IPS DF 19.7 (cell line): ENCODE results near the gene BARHL1.
A peak's percentile ranks its signal among the peaks of the same experiment; 100 is the strongest.

Experiments used
- DNase-seq: peaks from one replicate; pipeline ENCODE4 v3.0.0-alpha.2; 2013; ENCODE audit warnings: low read depth, low spot score

Gene BARHL1

DNA sequence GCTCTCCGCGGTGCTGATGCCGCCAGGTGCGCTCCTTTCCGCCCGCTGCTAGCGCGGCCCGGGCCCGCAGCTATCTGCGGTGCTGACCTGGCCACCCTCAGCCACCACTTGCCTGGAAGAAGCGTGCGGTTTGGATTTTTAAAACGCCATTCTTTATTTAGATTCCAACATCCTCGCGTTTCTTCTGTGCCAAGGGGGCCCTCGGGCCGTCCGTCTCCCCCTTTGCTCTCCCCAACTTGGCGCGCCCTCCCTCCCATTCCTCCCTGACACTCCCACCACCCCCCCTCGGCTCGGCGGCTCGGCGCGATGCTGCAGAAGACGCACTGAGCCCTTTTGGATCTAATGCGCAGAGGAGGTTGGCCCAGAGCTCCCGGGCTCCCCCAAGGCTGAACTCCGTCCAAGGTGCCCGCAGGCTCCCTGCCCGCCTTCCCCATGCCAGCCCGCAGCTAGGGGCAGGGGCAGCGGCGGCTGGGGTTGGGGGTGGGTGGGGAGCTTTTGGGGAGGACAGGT is at the start of gene BARHL1:
Gene BARHL1 (plus strand): TSS at position 331 of the 510 bp plus-strand sequence. CDS start 192 bp downstream, outside the sequence.
- no peak for DNase-seq

DNA sequence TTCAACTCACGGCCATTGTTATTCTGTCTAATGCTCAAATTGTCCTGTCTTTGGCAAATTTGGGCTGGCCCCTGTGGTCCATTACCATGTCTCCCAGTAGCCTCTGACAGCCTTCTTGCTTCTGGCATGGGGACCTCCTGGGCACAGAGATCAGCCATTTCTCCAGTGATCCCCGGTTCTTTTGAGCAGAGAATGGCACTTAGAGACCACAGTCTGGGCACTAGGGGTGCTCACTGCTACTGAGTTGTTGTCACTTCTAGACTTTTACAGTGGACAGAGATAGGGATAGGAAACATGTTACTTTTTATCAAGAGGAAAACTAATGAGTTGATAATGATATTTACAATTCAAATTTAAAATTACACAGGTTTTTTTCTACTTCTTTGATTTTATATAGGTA is 47.6 kb upstream of the BARHL1 start:
- no peak for DNase-seq

DNA sequence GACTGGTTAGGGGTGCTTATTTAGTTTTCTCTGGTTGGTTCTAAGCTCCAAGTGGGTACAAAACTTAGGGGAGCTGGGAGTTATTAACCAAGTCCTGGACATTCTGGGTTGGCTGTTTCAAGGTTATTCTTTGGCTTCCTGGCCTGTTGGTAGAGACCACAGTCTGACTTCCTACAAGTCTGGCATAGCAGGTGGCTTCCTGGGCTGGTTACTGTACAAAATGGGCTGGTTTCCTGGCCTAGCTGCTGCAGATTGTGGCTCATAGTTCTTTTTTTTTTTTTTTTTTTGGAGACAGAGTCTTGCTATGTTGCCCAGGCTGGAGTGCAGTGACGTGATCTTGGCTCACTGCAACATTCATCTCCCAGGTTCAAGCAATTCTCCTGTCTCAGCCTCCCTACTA is 46.3 kb upstream of the BARHL1 start:
- no peak for DNase-seq

DNA sequence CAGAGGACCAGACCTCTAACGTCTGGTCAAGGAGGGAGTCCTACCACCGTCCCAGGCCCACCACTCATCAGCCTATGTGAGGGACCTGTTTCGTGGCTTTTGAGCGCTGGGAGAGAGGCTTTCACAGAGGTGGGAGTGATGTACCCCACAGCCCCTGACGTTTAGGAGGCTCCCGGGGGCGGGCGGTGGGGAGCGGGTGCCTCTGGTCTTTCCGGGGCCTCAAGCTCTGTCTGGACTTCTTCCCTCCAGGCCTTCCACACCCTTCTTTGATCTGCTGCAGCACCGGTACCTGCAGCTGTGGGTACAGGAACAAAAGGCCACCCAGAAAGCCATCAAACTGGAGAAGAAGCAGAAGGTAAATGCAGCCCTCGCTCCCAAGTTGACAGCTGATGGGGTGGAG is 45.1 kb upstream of the BARHL1 start:
- no peak for DNase-seq

DNA sequence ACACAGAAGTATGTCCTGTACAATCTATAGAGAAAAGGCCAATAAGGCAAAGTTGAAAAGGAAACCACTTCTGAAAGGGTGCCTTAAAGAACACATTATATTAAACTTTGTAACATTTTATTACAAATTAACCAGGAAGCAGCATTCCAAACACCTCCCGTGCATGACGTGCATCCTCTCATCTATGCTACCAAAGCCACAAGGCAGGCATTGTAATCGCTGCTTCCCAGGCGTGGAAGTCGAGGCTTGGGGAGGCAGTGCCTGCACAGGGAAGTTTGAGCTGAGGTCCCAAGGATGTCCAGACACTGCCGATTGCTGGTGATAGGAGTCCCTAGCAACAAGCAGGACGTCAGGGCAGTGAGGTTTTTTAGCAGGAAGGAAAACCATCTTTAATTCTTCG is 44.3 kb upstream of the BARHL1 start:
- no peak for DNase-seq

DNA sequence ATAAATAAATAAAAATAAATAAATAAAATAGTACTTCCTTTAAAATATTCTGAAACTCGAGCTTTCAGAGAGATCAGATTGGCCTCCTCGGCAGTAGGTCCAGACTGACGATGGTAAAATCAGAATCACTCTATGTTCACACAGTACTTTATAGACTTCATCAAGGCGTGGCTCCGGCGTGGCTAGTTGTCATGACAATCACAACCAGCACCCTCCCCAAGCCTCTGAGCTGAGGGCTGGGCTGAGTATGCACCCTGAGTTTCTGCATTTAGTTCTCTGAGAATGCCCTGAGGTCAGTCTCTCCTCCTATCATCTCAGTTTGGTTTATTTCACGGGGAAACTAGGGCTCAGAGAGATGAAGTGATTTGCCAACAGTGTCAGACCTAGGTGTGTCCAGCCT is 43.3 kb upstream of the BARHL1 start:
- DNase-seq = no peak

DNA sequence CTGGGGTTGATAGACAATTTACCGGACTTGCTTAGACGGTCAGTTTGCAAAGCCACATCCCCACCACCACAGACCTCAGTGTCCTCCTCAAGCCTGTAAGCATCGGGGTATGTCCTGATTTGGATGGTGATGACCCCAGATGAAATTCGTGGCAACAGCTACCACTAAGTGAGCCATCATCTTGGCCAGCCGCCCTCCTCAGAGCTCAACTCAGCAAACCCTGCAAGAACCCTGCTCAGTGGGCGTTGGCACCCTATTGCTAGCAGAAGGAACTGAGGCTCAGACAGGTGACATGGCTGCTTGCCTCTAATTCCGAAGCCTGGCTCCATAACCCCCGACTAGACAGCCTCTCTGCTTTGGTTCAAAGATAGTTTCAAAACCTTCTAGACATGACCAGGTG is 41.4 kb upstream of the BARHL1 start:
- no peak for DNase-seq

DNA sequence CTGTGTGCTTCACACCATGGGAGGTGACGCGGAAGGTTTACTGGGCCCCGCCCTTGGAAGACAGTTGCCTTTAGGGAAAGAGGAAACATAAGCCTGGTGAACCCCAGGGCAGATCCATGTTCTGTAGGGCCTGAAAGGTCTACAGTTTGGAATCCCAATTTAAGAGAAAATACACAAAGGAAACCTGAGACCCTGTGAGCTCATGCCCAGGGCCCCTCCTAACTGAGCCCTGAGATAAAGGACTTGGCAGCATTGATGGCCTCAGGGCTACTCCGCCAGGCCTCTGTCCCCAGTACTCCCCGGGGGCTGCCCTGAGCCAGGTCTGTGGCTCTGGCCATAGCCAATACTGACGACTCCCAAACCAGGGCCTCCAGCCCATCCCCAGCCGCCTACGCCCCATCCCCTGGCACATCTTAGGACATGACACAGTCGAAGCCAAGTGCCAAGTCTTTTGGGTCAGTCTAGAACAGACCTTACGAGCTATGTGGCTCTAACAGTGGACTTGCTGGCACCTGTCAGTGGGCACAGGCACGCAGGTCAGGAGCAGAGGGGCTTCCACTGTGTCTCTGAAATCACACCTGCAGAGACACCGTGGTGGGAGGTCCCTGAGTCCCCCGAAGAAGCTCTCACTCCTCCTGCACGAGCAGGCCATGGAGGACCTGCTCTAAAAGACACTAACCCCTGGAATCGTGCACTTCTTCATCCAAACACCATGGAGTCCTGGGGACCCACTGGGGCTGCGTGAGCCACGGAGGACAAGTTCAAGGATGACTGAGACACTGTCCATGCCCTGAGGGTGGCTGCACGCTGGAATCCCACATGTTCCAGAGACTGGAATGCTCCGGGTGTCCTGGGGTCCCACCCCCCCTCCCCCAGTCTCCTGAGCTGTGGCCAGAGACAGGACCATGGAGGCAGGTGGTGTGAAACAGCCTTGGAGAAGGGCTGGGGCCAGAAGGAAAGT is 40.3 kb upstream of the BARHL1 start:
- DNase-seq = no peak

DNA sequence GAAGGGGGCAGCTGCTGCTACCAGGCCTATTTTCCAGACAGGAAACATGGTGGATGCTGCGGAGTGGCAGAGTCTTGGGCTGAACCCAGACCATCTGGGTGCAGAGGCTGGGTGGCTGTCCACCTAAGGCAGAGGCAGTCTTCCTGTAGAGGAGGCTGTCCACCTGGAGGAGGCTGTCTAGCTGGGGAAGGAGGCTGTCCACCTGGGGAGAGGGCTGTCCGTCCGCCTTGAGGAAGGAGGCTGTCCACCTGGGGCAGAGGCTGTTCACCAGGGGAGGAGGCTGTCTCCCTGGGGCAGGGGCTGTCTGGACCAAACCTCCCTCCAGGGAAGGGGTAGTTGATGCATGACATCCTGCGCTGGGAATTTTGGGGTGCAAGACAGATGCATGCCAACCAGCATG is 39.2 kb upstream of the BARHL1 start:
- no peak for DNase-seq

DNA sequence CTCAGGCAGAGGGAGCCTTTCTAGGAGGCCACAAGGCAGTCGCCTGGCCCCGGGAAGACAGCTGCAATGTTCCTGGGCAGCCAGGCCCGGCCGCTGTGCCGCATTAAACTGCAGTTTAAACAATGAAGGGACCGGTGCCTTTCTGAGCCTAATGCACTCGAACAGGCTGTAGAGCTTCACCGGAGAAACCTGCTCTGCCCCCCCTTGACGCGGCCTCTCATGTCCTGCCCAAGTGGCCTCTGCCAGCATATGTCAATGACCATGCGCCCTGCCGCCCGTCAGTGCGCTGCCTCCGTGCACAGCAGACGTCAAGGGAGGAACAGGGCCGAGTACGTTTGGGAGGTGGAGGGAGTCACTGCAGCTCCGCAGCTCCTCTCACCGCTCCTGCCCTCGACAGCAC is 38.4 kb upstream of the BARHL1 start:
- no peak for DNase-seq

DNA sequence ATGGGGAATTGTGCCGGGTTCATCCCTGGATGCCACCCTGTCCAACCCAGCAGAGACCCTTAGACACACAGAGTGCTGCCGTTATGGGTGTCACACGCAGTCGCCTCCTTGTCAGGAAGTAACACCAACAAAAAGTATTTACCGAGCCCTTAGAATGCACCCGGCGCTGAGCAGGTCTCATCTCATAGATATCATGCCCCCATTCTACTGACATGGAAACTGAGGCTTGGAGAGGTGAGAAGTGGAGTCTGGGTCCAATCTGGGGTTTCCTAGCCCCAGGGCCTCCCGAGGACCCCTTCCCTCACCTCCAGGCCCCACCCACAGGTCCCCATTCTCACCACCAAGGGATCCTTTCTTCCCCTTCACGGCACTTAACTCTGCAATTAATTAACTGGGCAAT is 36.8 kb upstream of the BARHL1 start:
- DNase-seq = no peak

DNA sequence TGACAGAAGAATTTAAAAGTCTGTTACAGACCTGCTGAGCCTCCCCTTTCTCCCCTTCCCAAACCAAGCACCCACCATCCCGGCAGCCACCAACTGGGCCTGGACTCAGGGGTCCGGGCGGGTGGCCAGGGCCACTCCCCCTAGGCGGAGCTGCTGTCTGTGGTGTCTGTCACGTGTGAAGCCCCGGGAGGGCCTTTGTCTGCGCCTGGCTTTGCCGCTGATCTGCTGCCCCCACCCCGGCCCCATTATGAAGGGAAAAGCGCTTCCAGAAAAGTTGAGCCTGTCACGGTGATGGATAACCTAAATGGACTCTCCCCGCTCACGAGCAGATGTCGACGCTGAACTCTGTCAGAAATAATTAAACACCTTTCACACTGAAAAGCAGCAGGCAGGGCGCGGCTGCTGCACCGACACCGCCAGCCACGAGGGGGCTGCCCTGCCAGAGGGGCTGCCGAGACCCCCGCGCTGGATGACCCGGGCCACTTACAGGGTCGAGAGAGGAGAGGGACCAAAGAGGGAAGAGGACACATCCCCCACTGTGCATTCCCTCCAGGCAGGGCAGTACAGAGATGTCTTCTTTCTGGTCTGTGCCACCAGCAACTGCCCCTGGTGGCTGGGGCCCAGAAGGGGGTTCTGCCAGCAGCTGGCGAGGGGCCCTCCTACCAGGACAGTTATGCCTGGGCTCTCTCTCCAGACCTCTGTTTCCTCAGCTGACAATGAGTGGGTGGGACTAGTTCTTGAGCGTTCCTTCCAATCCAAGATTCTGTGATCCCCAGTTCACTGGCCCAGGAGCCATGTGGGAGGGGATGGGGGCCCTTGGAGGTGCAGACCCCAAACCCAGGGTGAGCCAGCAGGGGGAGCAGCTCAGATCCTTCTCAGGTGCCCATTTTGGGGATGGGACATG is 36.0 kb upstream of the BARHL1 start:
- peak; percentile 23 for DNase-seq

DNA sequence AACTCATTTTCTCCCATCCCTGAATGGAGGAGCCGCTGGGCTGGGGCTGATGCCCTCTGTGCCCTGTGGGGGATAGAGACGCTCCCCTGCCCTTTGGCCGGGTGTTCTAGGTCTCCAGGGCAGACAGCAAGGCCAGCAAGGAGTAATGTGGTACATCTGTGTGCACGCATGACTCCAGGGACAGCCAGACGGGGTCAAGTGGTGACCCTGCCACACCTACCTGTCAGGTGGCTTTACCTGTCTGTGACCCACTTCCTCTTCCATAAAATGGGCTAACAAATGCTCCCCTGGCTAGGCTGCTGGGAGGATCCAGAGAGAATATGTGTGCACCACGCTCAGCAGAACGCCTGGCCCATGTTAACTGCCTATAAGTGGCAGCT is 35.4 kb upstream of the BARHL1 start:
- no peak for DNase-seq

DNA sequence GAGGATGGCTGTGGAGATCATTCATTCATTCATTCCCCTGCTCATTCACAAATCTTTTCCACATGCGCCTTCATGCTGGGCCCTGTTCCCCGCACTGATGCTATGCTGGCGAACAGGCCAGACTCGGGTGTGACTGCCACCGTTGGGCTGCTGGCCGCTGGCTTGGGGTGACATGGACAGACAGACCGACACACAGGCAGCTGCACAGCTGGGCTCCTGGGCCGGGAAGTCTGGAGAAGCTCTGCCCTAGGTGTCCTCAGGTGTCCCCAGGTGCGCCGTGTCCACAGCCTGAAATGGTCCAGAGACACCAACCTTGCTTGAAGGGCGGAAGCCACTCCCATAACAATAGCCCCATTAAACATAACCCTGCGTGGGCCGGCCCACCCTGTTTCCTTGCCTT is 35.0 kb upstream of the BARHL1 start:
- no peak for DNase-seq

DNA sequence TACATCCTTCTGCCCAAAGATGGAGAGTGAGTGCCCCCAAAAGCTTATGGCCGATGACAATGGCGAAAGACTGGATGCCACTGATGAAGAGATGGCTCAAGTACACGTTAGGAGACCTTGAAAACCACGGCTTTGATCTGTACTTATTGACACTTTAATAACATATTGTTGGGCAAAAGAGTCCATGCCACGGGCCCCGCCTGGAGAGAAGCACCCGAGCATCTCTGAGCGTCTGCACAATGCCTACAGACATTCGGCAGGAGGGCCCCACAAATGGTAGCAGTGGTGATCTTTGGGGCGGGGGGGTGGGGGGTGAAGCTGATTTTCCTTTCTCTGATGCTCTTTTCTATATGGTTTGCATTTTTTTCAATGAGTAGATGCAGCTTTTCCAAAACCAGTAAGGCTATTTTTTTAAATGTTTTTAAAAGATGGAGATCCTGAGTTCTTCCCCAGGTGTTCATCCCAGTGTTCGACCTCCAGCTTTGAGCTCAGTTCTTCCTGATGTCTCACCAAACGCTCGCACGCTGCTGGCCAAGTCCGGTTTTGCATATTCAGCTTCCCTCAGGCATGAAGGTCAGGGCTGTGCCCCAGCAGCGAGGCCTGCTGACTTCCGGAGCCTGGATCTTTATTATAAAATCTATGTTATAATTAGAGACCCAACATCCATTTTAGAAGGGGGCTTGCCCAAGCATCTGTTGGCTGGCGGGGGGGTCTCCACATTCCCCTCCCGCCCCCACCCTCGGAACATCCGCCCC is 34.3 kb upstream of the BARHL1 start:
- no peak for DNase-seq

DNA sequence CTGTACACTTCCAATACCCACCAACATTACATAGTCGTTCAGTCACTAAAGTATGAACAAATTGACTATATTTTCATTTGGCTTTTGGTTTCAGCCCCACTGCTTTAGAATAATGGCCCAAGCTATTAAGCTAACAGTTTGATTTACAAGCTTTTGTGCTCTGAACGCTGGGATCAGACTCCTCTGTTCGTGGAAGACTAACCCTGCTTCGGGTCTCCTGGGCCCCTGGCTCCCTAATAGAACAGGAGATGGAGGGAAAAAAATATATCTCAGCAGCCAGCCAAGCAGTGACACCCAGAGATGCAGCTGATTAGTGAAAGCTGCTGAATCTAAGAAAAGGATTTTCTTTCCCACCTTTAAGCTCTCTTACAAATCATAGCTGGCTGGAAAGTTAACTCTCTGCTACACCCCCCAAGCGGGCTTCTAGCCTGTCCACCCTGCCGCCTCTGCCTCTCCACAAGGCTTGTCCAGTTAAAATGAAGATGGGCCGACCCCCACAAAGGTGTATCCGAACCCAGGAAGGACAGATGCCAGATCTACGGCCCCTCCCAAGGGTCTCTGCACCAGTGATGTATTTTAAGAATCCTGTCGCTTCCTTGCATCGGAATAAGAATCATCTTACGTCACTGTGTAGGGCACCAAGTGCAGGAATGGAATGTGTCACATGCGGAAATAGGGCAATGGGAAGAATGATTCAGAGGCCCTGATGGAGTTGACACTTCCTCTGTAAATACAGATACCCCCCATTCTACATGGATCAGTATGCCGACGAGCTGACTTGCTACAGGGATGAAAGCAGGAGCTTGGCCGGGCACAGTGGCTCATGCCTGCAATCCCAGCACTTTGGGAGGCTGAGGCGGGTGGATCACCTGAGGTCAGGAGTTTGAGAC is 33.4 kb upstream of the BARHL1 start:
- DNase-seq = no peak

DNA sequence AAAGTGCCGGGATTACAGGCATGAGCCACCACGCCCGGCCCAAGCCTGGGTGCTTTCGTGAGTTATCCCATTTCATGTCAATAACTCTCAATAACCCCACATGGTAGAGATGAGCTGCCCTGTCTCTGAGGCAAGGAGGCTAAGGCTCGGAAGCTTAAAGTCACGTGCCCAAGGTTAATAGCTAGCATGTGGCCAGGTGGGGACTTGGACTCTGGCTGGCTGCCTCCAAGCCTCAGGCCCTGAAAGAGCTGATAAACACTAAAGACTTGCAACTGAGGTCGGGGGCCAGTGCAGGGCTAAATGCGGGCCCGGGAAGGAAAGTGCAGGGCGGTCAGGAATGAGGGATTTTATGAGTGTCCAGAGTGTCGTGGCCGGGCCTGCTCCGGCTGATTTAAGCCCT is 30.9 kb upstream of the BARHL1 start:
- no peak for DNase-seq

DNA sequence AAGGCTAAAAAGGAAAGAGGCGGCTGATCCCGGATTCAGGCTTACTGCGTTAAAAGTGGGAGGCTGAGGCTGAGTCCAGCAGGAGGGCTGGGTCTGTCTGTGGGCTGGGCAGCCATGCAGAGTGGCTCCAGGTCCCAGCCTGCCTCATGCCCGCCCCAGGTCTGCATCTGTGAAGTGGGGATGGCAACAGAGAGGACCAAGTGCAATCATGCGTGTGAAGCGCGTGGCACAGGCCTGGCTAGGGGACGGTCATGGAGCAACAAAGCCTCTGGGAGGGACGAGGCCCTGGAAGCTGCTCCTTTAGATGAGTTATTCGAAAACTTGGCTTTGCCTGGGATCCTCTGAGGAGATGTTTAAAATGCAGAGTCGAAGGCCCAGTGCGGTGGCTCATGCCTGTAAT is 30.4 kb upstream of the BARHL1 start:
- DNase-seq = no peak

DNA sequence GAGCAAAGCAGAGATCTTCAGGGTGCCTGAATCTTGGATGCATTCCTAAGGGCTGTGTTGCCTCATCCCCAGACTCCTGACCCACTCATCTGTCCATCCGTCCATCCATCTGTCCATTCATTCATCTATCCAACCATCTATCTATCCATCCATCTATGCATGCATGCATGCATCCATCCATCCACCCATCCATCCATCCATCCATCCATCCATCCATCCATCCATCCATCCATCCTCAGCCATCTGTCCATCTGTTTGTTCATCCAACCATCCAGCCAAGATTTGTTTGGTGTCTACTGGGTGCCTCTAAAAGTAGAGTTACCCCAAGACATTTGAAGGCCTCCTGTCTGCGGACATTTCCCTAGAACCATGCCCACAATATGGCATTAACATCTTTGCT is 27.7 kb upstream of the BARHL1 start:
- DNase-seq = no peak

DNA sequence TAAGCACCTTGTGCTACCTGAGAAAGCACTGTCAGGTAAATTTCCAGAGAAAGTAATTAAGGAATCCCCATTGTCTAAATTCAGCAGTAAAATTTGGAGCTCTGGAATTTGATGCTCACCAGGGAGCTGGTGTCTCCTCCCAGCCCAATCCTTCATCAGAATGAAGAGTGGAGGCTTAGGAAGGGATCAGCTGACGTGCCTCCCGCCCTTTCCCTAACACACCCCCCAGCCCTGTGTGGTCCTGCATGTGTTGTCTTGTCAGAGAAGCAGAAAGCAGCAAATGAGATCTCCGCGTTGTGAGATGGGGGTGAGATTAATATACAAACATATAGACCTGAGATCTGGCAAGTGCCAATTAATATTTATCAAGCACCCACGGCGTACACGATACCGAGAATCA is 26.9 kb upstream of the BARHL1 start:
- no peak for DNase-seq

DNA sequence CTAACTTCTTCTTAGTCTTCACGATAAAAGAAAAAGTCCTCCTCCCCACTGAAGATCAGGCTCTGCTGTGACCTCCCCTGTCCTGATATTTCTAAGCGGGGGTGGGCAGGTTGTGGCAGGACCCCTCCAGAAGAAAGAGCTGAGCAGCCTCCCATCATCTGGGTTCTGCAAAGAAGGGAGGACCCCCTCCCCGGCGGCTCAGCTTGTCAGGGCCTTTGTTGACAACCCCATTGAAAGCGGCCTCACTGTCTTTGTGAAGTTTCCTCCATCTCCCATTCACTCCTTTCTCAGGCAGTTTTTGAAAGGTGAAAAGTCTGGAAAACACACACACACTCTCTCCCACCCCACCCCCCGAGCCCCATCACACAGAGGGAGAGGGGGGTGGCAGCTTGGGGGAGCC is 26.2 kb upstream of the BARHL1 start:
- no peak for DNase-seq
